GM13977 (cell line): Measurements from ENCODE around the gene TNP1.

Experiments used
- DNase-seq: peaks from one replicate; pipeline ENCODE4 v3.0.0; 2012; ENCODE audit warnings: low spot score
- in situ Hi-C: fragments of 300-500 bp; cut with MboI; formaldehyde crosslinking; loops from one replicate; pipeline ENCODE4 v1.12.0; 2022; ENCODE audit warnings: low sequenced_read_pairs, low pct_unique_long_range_greater_than_20kb, mixed read lengths, inconsistent platforms; ENCODE audit not compliant: unreplicated experiment
- TF ChIP-seq, protein P1 (sequence below): IDR thresholded peaks from 2 replicates; pipeline ENCODE4 v1.5.1; 2012; ENCODE audit warnings: mild to moderate bottlenecking, control low read depth; ENCODE audit not compliant: insufficient read depth; ENCODE audit errors: extremely low read depth, missing control alignments

Gene TNP1

DNA sequence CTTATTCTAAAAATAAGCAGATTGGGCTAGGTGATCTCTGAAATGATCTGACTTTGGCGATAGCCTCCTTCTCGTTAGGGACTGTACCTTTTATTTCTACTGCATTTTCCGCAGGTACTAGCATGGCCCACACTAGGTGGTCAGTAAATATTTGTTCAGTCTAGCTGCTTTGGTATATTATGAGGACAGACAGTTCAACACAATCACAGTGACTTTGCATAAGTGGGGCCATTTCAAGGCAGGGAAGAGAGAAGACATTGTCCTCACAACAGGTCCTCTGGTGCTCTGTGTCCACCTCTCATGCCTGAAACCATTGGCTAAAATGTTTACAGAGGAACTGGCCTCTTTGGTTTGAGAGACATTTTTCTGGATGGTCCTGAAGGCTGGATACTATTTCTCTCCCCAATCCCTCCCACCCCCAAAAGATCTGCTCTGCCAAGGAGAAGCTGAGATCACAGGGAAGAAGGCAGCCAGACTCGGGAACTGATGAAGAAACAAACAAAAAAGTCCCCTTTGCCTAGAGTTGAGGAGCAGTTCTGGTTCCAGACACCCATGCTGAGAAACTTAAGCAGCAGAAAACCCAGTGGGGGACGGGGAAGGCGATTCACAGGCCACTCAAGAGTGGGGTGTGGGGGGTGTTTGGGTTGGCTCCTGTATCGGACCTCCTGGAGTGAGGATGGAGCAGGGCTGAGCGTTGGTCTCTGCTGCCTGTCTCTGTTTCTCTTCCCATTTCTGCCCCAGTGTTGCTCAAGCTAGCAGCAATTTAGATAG is 2.9 kb upstream of the TNP1 start:
- in situ Hi-C loops: no loop called here
- TF ChIP-seq, protein P1, sequence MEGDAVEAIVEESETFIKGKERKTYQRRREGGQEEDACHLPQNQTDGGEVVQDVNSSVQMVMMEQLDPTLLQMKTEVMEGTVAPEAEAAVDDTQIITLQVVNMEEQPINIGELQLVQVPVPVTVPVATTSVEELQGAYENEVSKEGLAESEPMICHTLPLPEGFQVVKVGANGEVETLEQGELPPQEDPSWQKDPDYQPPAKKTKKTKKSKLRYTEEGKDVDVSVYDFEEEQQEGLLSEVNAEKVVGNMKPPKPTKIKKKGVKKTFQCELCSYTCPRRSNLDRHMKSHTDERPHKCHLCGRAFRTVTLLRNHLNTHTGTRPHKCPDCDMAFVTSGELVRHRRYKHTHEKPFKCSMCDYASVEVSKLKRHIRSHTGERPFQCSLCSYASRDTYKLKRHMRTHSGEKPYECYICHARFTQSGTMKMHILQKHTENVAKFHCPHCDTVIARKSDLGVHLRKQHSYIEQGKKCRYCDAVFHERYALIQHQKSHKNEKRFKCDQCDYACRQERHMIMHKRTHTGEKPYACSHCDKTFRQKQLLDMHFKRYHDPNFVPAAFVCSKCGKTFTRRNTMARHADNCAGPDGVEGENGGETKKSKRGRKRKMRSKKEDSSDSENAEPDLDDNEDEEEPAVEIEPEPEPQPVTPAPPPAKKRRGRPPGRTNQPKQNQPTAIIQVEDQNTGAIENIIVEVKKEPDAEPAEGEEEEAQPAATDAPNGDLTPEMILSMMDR: no peak
- no peak for DNase-seq

DNA sequence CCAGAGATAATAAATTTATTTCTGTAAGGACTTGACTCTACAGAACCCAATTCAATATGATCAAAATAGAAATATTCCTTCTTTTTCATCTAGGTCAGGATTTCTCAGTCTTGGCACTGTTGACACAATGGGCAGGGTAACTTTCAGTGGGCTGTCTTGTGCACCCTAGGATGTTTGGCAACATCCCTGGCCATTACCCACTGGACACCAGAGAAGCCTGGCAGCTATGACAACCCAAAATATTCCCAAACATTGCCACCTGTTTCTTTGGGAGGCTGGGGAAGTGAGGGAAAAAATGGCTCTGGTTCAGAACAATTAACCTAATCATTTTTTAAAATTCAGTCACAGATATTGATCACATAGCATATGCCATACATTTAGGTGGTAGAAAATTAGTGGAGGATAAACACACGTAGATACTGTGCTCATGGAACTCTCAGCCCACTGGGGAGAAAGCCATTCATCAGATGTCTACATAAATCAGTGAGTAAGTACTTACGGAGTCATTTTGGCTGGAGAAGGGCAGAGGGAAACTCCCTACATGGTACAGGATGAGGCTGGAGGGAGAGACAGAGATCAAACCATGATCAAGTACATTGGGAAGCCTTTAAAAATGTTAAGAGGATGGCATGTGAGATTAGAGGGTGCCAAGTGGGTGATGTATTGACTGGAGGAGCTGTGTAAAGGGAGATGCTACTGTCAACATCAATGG is 718 bp upstream of the TNP1 start:
- TF ChIP-seq, protein P1: no peak
- in situ Hi-C loops: no loop called here
- DNase-seq: no peak

DNA sequence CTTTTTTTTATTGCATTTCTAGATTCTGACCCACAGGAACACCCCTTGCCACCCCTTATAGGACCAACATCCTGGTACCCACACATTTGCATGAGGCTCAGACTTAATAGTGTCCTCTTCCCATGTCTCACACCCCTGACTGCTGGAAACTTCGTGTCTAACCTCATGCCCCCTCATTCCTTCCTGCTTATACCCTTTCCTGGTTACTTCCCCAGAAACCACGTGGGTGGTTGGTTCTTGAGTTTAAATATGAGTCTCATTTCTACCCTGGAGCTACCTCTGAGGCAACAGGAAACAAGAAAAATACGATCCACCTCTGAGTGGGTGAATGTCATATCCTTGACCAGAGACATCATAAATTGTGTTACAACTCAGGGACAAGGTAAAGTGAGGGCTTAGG is 1.6 kb downstream of the TNP1 start:
- in situ Hi-C loops: no loop called here
- DNase-seq: no peak
- TF ChIP-seq, protein P1: no peak

DNA sequence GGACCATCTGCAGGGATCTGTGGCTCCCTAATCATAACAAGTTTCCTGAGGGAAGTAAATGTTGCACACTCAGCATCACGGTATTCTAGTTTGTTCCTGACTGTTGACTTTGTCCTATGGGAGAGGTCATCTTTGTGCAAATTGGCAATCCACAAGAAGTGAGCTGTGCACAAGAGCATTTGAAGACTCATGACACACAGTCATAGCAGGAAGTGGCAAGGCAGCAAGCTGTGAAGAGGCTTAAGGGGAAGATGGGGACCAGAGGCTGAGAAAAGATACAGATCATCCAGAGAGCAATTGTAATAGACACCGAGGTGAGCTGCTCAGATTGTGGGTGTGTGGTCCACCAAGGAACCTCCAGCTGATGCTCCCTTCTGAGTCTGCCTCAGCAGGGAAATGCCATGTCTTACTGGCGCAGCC is 2.7 kb downstream of the TNP1 start:
- DNase-seq: no peak
- TF ChIP-seq, protein P1: no peak
- in situ Hi-C loops: no loop called here

DNA sequence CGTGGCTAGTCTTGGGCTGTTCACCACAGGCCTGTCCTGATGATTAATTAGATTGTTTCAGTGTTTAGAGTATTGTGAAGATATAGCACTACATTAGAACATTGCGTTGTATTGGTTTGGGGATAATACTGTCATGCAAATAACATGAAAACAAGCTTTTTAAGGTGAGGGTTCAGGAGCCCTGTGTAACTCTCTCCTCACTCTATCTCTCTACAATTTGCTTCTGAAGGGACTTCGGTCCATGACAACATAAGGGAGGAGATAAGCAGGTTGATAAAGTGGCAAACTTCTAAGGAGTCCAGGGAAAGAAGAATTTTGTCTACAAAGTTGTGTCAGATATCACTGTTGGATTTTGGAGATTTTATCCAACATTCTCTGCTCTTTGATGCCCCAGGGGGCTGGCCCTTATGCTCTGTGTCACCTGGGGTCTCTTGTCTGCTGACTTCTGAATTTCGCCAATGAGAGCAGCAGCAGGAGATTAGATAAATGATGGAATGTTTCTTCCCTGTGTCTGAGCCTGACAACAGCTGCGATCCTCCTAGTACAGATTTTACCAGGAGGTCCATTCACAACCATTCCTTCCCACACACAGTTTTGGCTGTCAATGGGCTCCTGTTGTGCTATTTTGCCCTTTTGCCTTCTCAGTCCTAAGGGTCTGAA is 3.3 kb downstream of the TNP1 start:
- DNase-seq: no peak
- TF ChIP-seq, protein P1: no peak
- in situ Hi-C loops: no loop called here

DNA sequence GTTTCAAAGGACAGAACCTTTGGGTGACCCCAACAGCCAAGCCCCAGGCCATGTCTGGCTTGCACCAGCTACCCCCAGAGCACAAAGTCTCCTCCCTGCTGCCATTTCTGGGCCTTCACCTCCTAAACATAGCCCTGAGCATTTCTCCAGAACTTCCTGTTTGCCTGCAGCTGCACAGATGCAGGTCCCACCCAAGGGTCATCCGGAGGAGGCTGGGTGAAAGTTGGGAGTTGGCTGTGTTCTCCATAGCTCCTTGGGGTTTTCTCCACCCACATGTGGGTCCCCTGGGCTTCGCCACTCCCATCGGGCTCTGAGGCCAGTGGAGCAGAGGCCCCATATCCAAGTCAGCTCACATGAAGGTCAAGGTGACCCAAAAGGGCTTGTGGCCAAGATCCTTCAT is 4.3 kb downstream of the TNP1 start:
- TF ChIP-seq, protein P1: no peak
- in situ Hi-C loops: no loop called here
- DNase-seq: no peak
